ENCODE measurements around the gene SFMBT2. TPM values are rescaled to one million over a fixed set of nuclear protein-coding genes. Genes with fewer than 3 reads are reported as not detected.

The SFMBT2 gene
- total RNA-seq, 1 experiment from 2014 or later: not detected

GRCh38 chr10:7362471-7362870 lies 48.4 kb downstream of the SFMBT2 start:
- no peaks in the 10 kb centered on the region for H3K36me3 ChIP-seq (ENCODE audit: control insufficient read depth, insufficient read depth, low read length)
- no TSS peak for BruUV-seq (replicated peaks)
- no peaks in the 10 kb centered on the region for H3K36me3 Mint-ChIP-seq (ENCODE audit: insufficient read depth, unreplicated experiment)
- H3K9me3 Mint-ChIP-seq (ENCODE audit: unreplicated experiment): peaks cover 40% of the 10 kb centered on the region
- H3K4me1 Mint-ChIP-seq (ENCODE audit: low read depth, unreplicated experiment): no peaks in the 10 kb centered on the region
- peaks cover 9% of the 10 kb centered on the region for H3K27me3 Mint-ChIP-seq (ENCODE audit: insufficient read depth, unreplicated experiment)
- DNase-seq: no peak
- ChIA-PET POLR2A (no interaction called here), CTCF (no interaction called here)
- no peak overlapping the region for H3K27ac Mint-ChIP-seq (ENCODE audit: unreplicated experiment)
- H3K4me1 ChIP-seq: no peaks in the 10 kb centered on the region
- intact Hi-C loops (cut with micrococcal nuclease; ENCODE audit: unreplicated experiment): no loop called here
- TF ChIP-seq CTCF (IDR thresholded peaks at IDR 0.05; ENCODE audit: insufficient read depth in 1 of 2, low read depth in 1 of 2, low read length in 1 of 2, severe bottlenecking in 1 of 2, unreplicated experiment in 1 of 2): no peak
- H3K4me3 Mint-ChIP-seq (ENCODE audit: unreplicated experiment): no peak overlapping the region
- no peak overlapping the region for H3K4me3 ChIP-seq (ENCODE audit: low read depth, low read length)
- H3K9me3 ChIP-seq: peaks cover 2% of the 10 kb centered on the region; the same call in 1 of the 2 replicates
- no peaks in the 10 kb centered on the region; the same call in 1 of the 2 replicates for H3K27me3 ChIP-seq (replicated peaks; ENCODE audit: control insufficient read depth, insufficient read depth, low read length)

- intact Hi-C loops (cut with micrococcal nuclease; ENCODE audit: unreplicated experiment): no loop called here
- ChIA-PET POLR2A (no interaction called here), CTCF (no interaction called here)
- H3K4me1 Mint-ChIP-seq (ENCODE audit: low read depth, unreplicated experiment): no peaks in the 10 kb centered on the region
- H3K9me3 Mint-ChIP-seq (ENCODE audit: unreplicated experiment): peaks cover 47% of the 10 kb centered on the region
- peaks cover 9% of the 10 kb centered on the region for H3K27me3 Mint-ChIP-seq (ENCODE audit: insufficient read depth, unreplicated experiment)
- H3K27me3 ChIP-seq (replicated peaks; ENCODE audit: control insufficient read depth, insufficient read depth, low read length): no peaks in the 10 kb centered on the region
- no TSS peak for BruUV-seq (replicated peaks)
- H3K36me3 ChIP-seq (ENCODE audit: control insufficient read depth, insufficient read depth, low read length): no peaks in the 10 kb centered on the region
- no peak overlapping the region for H3K4me3 Mint-ChIP-seq (ENCODE audit: unreplicated experiment)
- H3K4me1 ChIP-seq: no peaks in the 10 kb centered on the region
- no peak for DNase-seq
- peaks cover 6% of the 10 kb centered on the region for H3K9me3 ChIP-seq
- H3K27ac Mint-ChIP-seq (ENCODE audit: unreplicated experiment): no peak overlapping the region
- no peak overlapping the region for H3K4me3 ChIP-seq (ENCODE audit: low read depth, low read length)
- no peak for TF ChIP-seq CTCF (IDR thresholded peaks at IDR 0.05; ENCODE audit: insufficient read depth in 1 of 2, low read depth in 1 of 2, low read length in 1 of 2, severe bottlenecking in 1 of 2, unreplicated experiment in 1 of 2)
- H3K36me3 Mint-ChIP-seq (ENCODE audit: insufficient read depth, unreplicated experiment): no peaks in the 10 kb centered on the region
These were observed 49.5 kb downstream of the SFMBT2 start for GRCh38 chr10:7361316-7361715.

GRCh38 chr10:7359954-7360353 lies 50.9 kb downstream of the SFMBT2 start:
- TF ChIP-seq CTCF (IDR thresholded peaks at IDR 0.05; ENCODE audit: insufficient read depth in 1 of 2, low read depth in 1 of 2, low read length in 1 of 2, severe bottlenecking in 1 of 2, unreplicated experiment in 1 of 2): no peak
- Histone ChIP-seq H3K4me3 (ENCODE audit: low read depth, low read length) (no peak overlapping the region), H3K4me1 (no peaks in the 10 kb centered on the region), H3K36me3 (ENCODE audit: control insufficient read depth, insufficient read depth, low read length) (no peaks in the 10 kb centered on the region), H3K9me3 (peaks cover 6% of the 10 kb centered on the region), H3K27me3 (replicated peaks; ENCODE audit: control insufficient read depth, insufficient read depth, low read length) (no peaks in the 10 kb centered on the region)
- Mint-ChIP-seq H3K27me3 (ENCODE audit: insufficient read depth, unreplicated experiment) (no peaks in the 10 kb centered on the region), H3K27ac (ENCODE audit: unreplicated experiment) (no peak overlapping the region), H3K4me3 (ENCODE audit: unreplicated experiment) (no peak overlapping the region), H3K4me1 (ENCODE audit: low read depth, unreplicated experiment) (no peaks in the 10 kb centered on the region), H3K9me3 (ENCODE audit: unreplicated experiment) (peaks cover 47% of the 10 kb centered on the region), H3K36me3 (ENCODE audit: insufficient read depth, unreplicated experiment) (no peaks in the 10 kb centered on the region)
- intact Hi-C loops (cut with micrococcal nuclease; ENCODE audit: unreplicated experiment): no loop called here
- ChIA-PET CTCF (interaction anchor here (0.6 kb wide), 1 partner anchor 37 kb away, joined by 5 read pairs; no protein-coding TSS in a partner anchor), POLR2A (no interaction called here)
- no peak for DNase-seq
- no TSS peak for BruUV-seq (replicated peaks)

Data from Caco-2 (cell line).